Pons (tissue), 1 donor: ENCODE results near the gene GADD45G.

ENCODE experiments used
- DNase-seq: peaks from one replicate; pipeline ENCODE4 v3.0.0-alpha.2; 2016; ENCODE audit warnings: low spot score

The GADD45G gene

DNA sequence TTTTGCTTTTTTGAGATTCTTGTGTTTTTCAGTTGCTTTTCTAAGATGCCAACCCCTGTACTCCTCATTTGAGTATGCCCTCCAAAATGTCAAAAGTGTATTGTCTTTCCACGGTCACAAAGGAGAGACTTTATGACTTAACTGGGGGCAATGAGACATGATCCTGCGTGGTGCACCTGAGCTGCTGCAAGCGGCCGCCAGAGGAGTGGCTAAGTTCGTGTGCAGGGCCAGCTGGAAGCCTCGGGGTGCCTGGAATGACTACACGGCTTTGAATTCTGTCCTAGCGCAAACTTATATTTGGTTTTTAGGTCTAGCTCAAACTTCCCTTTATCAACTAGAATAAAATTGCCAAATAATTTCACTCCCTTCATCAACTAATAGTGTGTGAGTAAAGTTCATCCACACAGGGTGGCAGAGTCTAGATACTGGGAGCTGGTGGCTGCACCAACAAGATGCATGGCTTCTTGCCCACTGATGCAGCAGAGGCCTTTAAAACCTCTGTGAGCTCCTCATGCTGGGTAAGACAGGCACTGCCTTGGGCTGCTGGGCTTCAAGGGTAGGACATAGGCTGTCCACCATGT is 4.7 kb downstream of the GADD45G start:
- DNase-seq, result no peak

DNA sequence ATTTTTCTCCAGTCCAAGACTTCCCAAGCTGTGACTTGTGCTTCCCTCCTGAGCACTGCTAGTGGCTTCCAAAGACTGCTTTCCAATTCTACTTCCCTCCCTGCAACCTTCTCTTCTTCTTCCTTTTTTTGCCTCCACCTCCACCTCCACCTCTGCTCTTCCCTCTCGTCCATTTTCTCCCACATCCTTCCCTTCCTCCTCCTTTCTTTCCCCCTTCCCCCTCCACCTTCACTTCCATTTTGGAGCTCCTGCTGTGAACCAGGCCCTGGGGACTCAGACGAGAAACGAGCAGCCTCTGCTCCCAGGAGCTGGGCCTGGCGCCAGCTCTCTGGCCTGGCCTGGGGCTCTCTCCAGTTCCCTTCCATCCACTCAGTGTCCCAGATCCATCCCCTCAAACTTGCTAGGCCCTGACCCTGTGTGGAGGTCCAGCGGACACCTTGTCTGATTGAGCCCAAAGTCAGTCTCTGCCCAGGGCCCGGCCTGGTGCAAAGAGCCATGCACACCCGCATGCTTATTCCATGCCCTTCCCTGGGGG is 5.6 kb downstream of the GADD45G start:
- DNase-seq, result no peak

GRCh38 chr9:89611425-89611824 is 6.6 kb downstream of the GADD45G start:
- DNase-seq, result no peak

GRCh38 chr9:89612566-89613278 is 7.9 kb downstream of the GADD45G start:
- DNase-seq, result no peak

GRCh38 chr9:89613912-89614892 is 9.4 kb downstream of the GADD45G start:
- no peak for DNase-seq

DNA sequence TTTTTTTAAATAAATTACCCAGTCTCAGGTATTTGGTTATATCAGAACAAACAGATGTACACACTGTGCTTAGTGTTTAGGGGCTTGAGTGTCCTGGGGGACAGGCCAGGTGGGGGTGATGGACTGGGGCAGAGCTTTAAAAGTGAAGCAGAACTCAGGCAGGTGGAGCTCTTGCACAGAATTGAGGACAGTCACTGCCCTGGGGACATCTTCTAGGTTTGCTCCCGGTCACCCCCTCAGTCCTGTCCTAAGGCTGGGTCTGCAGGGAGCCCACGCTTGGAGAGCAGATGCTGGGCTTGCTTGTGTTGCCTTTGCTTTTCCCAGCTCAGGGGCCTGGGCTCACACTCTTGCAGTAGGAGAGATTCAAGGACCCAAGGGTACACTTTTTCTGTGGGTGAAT is 10.8 kb downstream of the GADD45G start:
- no peak for DNase-seq

DNA sequence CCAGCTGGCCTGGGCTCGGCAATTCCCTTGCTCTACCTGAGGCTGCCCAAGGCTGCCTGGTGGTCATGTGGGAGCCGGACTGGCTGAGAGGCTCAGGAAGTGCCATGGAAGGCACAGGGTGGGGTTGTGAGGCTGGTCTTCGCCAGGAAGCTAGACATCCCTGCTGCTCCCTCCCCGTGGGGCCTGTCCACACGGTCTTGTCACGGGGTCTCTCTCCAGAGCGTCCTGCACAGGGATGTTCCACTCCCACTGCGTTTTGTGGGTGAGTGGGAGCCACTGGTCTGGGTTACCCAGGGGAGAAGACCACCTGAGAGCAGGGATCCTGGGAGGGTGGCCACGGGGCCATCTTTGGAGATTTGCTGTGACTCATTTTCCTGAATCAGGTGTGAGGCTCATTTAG is 11.6 kb downstream of the GADD45G start:
- no peak for DNase-seq

DNA sequence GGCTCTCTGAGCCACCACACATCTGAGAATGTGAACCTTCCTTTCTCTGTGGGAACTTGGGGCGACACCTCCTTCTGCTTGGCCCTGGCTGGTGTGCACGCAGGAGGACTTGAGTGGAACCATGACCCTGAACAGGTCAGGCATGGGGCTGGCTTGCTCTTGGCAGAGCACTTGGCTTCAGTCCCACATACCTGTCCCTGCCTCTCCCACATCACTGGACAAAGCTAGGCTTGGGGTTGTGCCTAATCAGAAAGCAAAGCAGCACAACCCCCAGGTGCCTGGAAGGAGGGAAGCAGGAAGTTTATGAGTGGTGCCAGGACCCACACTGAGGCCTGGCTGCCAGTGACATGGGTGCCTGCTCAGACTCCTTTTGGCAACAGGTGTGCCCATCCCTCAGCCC is 13.2 kb downstream of the GADD45G start:
- no peak for DNase-seq

GRCh38 chr9:89619019-89619418 is 14.2 kb downstream of the GADD45G start:
- no peak for DNase-seq

- DNase-seq, result no peak
Measured at GRCh38 chr9:89619424-89620138, 14.8 kb downstream of the GADD45G start.

DNA sequence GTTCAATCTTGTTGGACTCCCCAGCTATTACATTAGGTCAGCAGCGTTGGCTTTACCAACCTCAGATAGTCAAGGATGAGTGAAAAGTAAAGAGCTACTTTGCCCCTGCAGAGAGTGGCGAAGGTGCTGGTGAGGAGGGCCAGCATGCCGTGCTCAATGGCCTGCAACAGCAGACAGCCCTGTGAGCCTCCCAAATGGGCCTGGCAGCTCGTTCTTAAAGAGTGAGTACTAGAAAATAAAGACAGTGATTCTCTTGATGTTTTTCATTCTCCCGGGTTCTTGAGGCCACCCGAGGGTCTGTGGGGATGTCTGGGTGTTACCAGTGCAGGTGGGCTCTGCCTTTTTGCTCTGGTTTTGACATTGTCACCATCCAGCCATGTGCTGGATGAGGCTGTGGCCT is 16.2 kb downstream of the GADD45G start:
- DNase-seq, result no peak

DNA sequence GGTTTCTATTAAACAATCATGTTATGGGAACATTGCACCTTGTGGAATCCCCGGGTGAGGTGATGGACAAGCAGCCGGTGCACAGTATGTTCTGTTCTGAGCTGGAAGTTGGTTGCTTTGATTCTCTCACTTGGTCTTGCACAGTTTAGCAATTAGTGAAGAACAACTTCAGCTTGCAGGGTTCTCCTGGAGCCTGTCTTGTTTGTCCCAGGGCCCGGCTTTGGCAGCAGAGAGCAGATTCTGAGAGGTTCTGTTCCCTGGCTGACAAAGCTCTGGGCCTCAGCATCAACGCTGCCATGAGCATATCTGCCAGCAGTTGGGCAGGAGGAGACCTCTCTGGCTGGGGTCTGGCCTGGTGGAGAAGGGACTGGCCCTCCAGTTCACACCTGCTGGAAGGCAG is 16.9 kb downstream of the GADD45G start:
- no peak for DNase-seq

DNA sequence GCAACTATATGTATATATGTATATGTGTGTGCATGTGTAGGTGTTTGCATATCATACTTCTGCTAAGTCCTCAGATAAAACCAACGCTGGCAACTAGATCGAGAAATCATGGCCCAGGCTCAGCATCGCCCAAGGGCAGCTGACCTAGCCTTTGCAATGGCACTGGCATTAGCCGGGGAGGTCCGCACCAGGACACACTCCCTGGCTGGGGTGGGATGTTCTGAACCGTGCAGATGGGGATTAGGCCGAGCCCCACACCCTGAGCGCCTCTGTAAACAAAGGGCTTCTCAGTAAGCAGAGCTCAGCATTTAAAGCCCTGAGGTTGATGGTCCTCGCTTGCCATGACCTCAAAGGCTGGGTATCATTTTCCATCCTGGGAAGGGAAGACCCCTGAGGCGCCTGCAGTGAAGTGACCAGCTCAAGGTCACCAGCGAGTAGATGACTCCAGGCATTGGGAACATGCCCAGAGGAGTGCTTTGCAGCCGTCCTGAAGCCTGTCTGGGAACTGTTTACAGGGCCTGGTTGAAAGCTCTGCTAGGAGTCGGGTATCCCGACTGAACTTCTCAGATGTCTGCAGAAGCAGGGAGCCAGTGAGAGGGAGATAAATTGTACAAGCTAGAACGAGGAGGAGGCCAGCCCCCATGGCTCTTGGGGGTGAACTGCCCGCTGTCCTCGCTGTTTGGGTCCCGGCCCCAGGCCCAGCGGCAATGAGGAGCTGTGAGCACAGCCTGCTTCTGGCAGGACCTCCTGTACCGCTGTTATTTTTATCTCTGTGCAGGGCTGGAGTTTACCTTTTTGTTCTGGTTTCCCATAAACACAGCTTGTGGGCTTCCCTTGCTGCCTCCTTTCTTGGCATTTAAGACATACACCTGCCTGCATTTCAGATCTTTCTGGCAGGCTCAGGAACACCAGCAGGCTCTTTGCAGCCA is 18.4 kb downstream of the GADD45G start:
- DNase-seq, result no peak

GRCh38 chr9:89623925-89624420 is 19.2 kb downstream of the GADD45G start:
- no peak for DNase-seq

GRCh38 chr9:89625721-89626687 is 21.2 kb downstream of the GADD45G start:
- DNase-seq, result no peak

DNA sequence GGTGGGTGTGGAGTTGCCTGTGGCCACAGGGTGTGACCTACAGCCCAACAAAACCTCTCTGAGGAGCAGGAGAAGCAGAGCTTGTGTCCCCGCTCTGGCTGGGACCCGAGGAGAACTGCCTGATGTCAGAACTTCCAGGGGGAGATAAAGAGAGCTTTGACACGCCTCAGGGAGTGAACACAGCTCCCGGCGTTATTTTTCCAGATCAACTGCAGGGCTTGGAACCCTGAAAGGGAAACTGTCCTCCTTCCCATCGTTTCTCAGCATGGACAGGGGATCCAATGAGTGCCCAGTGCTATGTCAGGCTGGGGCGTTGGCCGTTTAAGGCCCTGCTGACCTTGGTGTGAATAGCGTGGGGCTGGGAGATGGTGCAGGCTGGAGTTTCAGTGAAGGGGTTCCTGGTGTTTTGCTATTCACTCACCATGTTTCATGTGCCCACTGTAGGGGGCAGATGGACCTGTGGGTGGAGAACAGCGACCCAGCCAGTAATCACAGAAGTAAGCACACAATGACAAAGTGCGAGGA is 22.0 kb downstream of the GADD45G start:
- DNase-seq, result no peak

DNA sequence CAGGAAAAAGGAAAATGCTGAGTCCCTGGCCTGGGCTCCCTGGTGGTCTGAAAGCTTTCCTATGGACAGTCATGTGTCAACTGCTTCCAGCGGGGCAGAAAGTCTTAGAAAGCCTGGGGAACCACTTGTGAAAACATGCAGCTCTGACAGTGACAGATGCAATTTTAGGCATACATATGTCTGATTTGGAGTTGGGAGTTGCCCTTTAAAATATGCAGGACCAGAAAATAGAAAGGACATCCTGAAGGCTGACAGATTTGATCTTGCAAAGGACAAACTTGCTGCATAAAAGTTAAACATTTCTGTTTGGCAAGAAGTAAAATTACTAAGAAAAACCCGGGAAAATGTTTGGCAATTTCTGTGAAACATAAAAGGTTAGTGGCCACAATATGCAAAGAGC is 23.8 kb downstream of the GADD45G start:
- no peak for DNase-seq

- no peak for DNase-seq
Measured at GRCh38 chr9:89629081-89629976, 24.5 kb downstream of the GADD45G start.
